ENCODE data around the gene EXOC7. TPM values are rescaled to one million over a fixed set of nuclear protein-coding genes. Genes with fewer than 3 reads are reported as not detected.

EXOC7 gene
- total and polyA plus RNA-seq, 7 experiments from 2014 or later: 46.6 to 204 (median 121) TPM

GRCh38 chr17:76075364-76076145, 28.0 kb downstream of the EXOC7 start:
- no peak for ATAC-seq
- H3K36me3 Mint-ChIP-seq: peaks cover 0 to 5% (median 4%) of the 10 kb centered on the region in 5 donors
- H3K27me3 Mint-ChIP-seq: peaks cover 17 to 62% (median 28%) of the 10 kb centered on the region in 5 donors
- Histone ChIP-seq H3K27ac (ENCODE audit: low read depth, low read length) (no peak overlapping the region), H3K36me3 (ENCODE audit: control insufficient read depth in 2 of 3, insufficient read depth in 3 of 3, low read length in 3 of 3) (peaks cover 0 to 7% (median 0%) of the 10 kb centered on the region in 3 experiments), H3K27me3 (ENCODE audit: control insufficient read depth in 2 of 2, insufficient read depth in 2 of 2, low read length in 2 of 2) (peaks cover 13 to 14% of the 10 kb centered on the region in 2 donors), H3K4me3 (ENCODE audit: low read length) (peak overlapping the region; percentile 53), H3K9me3 (ENCODE audit: control insufficient read depth in 2 of 3, low read length in 3 of 3) (no peaks in the 10 kb centered on the region), H3K4me1 (ENCODE audit: control insufficient read depth in 2 of 2, insufficient read depth in 2 of 2, low read length in 2 of 2) (peaks cover 10 to 47% of the 10 kb centered on the region in 2 donors)
- DNase-seq: peak in 2 of 9 donors; percentile 34 to 37
- CTCF ChIA-PET: no interaction called here
- H3K4me1 Mint-ChIP-seq: peaks cover 32 to 72% (median 57%) of the 10 kb centered on the region in 7 donors
- POLR2A ChIA-PET: interaction anchor here (0.6 to 3.5 kb wide), 6 partner anchors 9 to 829 kb away, joined by 3 to 12 read pairs (median 4); partner anchors contain the start of gene EXOC7
- H3K27ac Mint-ChIP-seq: peak overlapping the region in 8 of 9 donors; percentile 14 to 96 (median 69)
- intact Hi-C loops (cut with micrococcal nuclease): loop anchor here in 1 of 2 donors (10.0 kb wide), 1 partner anchor 1879 kb away; the partner anchor contains the start of gene TNRC6C
- peak overlapping the region; percentile 82 to 95 (median 86) for H3K4me3 Mint-ChIP-seq
- H3K9me3 Mint-ChIP-seq: no peaks in the 10 kb centered on the region

GRCh38 chr17:76074390-76075363, 28.9 kb downstream of the EXOC7 start, which contains the start of gene GALR2:
GALR2 (plus strand) TSS chr17:76074781; CDS start chr17:76074884, 103 bp downstream.
- Mint-ChIP-seq H3K27me3 (peaks cover 17 to 59% (median 28%) of the 10 kb centered on the region in 5 donors), H3K9me3 (no peaks in the 10 kb centered on the region), H3K36me3 (peaks cover 0 to 5% (median 4%) of the 10 kb centered on the region in 5 donors), H3K4me3 (peak within 1 kb of the TSS; percentile 78 to 97 (median 84)), H3K27ac (peak within 1 kb of the TSS in 8 of 9 donors; percentile 14 to 96 (median 69)), H3K4me1 (peaks cover 33 to 74% (median 59%) of the 10 kb centered on the region in 7 donors)
- H3K4me3 ChIP-seq (ENCODE audit: low read length): peak within 1 kb of the TSS; percentile 53
- H3K36me3 ChIP-seq (ENCODE audit: control insufficient read depth in 2 of 3, insufficient read depth in 3 of 3, low read length in 3 of 3): peaks cover 0 to 7% (median 0%) of the 10 kb centered on the region in 3 experiments
- intact Hi-C loops (cut with micrococcal nuclease): loop anchor here in 1 of 2 donors (10.0 kb wide), 1 partner anchor 1880 kb away; the partner anchor contains the start of gene TNRC6C
- peaks cover 13 to 14% of the 10 kb centered on the region in 2 donors for H3K27me3 ChIP-seq (ENCODE audit: control insufficient read depth in 2 of 2, insufficient read depth in 2 of 2, low read length in 2 of 2)
- ChIA-PET POLR2A (interaction anchor here (0.8 to 3.5 kb wide), 4 partner anchors 9 to 29 kb away, joined by 3 to 12 read pairs (median 4); partner anchors contain the start of gene EXOC7), CTCF (no interaction called here)
- H3K27ac ChIP-seq (ENCODE audit: low read depth, low read length): no peak within 1 kb of the TSS
- ATAC-seq (no peak), DNase-seq (peak in 1 of 9 donors; percentile 25)
- H3K9me3 ChIP-seq (ENCODE audit: control insufficient read depth in 2 of 3, low read length in 3 of 3): no peaks in the 10 kb centered on the region
- H3K4me1 ChIP-seq (ENCODE audit: control insufficient read depth in 2 of 2, insufficient read depth in 2 of 2, low read length in 2 of 2): peaks cover 10 to 50% of the 10 kb centered on the region in 2 donors

GRCh38 chr17:76072148-76072858, 31.3 kb downstream of the EXOC7 start, which contains the start of gene SRP68:
SRP68 (minus strand) TSS chr17:76072517; CDS start chr17:76072491, 26 bp downstream.
- ChIA-PET POLR2A (interaction anchor here (0.6 to 2.7 kb wide), 4 partner anchors 43 to 444 kb away, joined by 3 to 11 read pairs (median 4); no protein-coding TSS in a partner anchor), CTCF (interaction anchor here (1.5 kb wide), 1 partner anchor 58 kb away, joined by 4 read pairs; no protein-coding TSS in a partner anchor)
- Histone ChIP-seq H3K27me3 (ENCODE audit: control insufficient read depth in 2 of 2, insufficient read depth in 2 of 2, low read length in 2 of 2) (peaks cover 13 to 14% of the 10 kb centered on the region in 2 donors), H3K4me3 (ENCODE audit: low read length) (peak within 1 kb of the TSS; percentile 89), H3K36me3 (ENCODE audit: control insufficient read depth in 2 of 3, insufficient read depth in 3 of 3, low read length in 3 of 3) (peaks cover 0 to 21% (median 3%) of the 10 kb centered on the region in 3 experiments), H3K9me3 (ENCODE audit: control insufficient read depth in 2 of 3, low read length in 3 of 3) (no peaks in the 10 kb centered on the region), H3K4me1 (ENCODE audit: control insufficient read depth in 2 of 2, insufficient read depth in 2 of 2, low read length in 2 of 2) (peaks cover 10 to 37% of the 10 kb centered on the region in 2 donors), H3K27ac (ENCODE audit: low read depth, low read length) (peak within 1 kb of the TSS; percentile 93)
- DNase-seq: peak; percentile 63 to 86 (median 74)
- Mint-ChIP-seq H3K9me3 (no peaks in the 10 kb centered on the region), H3K27me3 (peaks cover 17 to 37% (median 24%) of the 10 kb centered on the region in 5 donors), H3K27ac (peak within 1 kb of the TSS; percentile 90 to 98 (median 95)), H3K4me3 (peak within 1 kb of the TSS; percentile 85 to 98 (median 97)), H3K4me1 (peaks cover 21 to 62% (median 52%) of the 10 kb centered on the region in 7 donors), H3K36me3 (peaks cover 0 to 8% (median 5%) of the 10 kb centered on the region in 5 donors)
- peak; percentile 92 for ATAC-seq
- intact Hi-C loops (cut with micrococcal nuclease): loop anchor here (1.0 to 10.0 kb wide), 6 partner anchors 20 to 1882 kb away; partner anchors contain the start of genes EXOC7 (in 1 of the 2) and TNRC6C (in 1 of the 2)

GRCh38 chr17:76071531-76072147, 31.9 kb downstream of the EXOC7 start:
- Mint-ChIP-seq H3K36me3 (peaks cover 4 to 12% (median 5%) of the 10 kb centered on the region in 5 donors), H3K9me3 (no peaks in the 10 kb centered on the region), H3K27ac (peak overlapping the region; percentile 90 to 98 (median 95)), H3K4me3 (peak overlapping the region; percentile 85 to 98 (median 97)), H3K4me1 (peaks cover 14 to 55% (median 45%) of the 10 kb centered on the region in 7 donors), H3K27me3 (peaks cover 12 to 30% (median 17%) of the 10 kb centered on the region in 5 donors)
- Histone ChIP-seq H3K4me1 (ENCODE audit: control insufficient read depth in 2 of 2, insufficient read depth in 2 of 2, low read length in 2 of 2) (peaks cover 10 to 30% of the 10 kb centered on the region in 2 donors), H3K27me3 (ENCODE audit: control insufficient read depth in 2 of 2, insufficient read depth in 2 of 2, low read length in 2 of 2) (peaks cover 13 to 14% of the 10 kb centered on the region in 2 donors), H3K4me3 (ENCODE audit: low read length) (peak overlapping the region; percentile 89), H3K9me3 (ENCODE audit: control insufficient read depth in 2 of 3, low read length in 3 of 3) (no peaks in the 10 kb centered on the region), H3K36me3 (ENCODE audit: control insufficient read depth in 2 of 3, insufficient read depth in 3 of 3, low read length in 3 of 3) (peaks cover 3 to 27% (median 10%) of the 10 kb centered on the region in 3 experiments), H3K27ac (ENCODE audit: low read depth, low read length) (peak overlapping the region; percentile 93)
- POLR2A ChIA-PET: interaction anchor here (0.7 to 2.7 kb wide), 6 partner anchors 9 to 444 kb away, joined by 3 to 11 read pairs (median 4); no protein-coding TSS in a partner anchor
- DNase-seq: peak in 3 of 9 donors; percentile 27 to 46 (median 34)
- ATAC-seq: no peak
- intact Hi-C loops (cut with micrococcal nuclease): loop anchor here (1.0 to 10.0 kb wide), 6 partner anchors 19 to 1883 kb away; partner anchors contain the start of genes EXOC7 (in 1 of the 2) and TNRC6C (in 1 of the 2)
- CTCF ChIA-PET: interaction anchor here (1.5 kb wide), 1 partner anchor 58 kb away, joined by 4 read pairs; no protein-coding TSS in a partner anchor

GRCh38 chr17:76065775-76066174, 37.8 kb downstream of the EXOC7 start:
- Mint-ChIP-seq H3K4me1 (peaks cover 15 to 35% (median 27%) of the 10 kb centered on the region in 7 donors), H3K9me3 (no peaks in the 10 kb centered on the region), H3K4me3 (no peak overlapping the region), H3K36me3 (peaks cover 15 to 31% (median 30%) of the 10 kb centered on the region in 5 donors), H3K27me3 (no peaks in the 10 kb centered on the region), H3K27ac (peak overlapping the region; percentile 11 to 82 (median 61))
- no peak overlapping the region for H3K27ac ChIP-seq (ENCODE audit: low read depth, low read length)
- H3K9me3 ChIP-seq (ENCODE audit: control insufficient read depth in 2 of 3, low read length in 3 of 3): no peaks in the 10 kb centered on the region
- ATAC-seq (no peak), DNase-seq (no peak)
- no peaks in the 10 kb centered on the region for H3K27me3 ChIP-seq (ENCODE audit: control insufficient read depth in 2 of 2, insufficient read depth in 2 of 2, low read length in 2 of 2)
- intact Hi-C loops (cut with micrococcal nuclease): no loop called here
- peaks cover 10 to 71% (median 19%) of the 10 kb centered on the region in 3 experiments for H3K36me3 ChIP-seq (ENCODE audit: control insufficient read depth in 2 of 3, insufficient read depth in 3 of 3, low read length in 3 of 3)
- no peak overlapping the region for H3K4me3 ChIP-seq (ENCODE audit: low read length)
- ChIA-PET CTCF (interaction anchor here (0.8 to 3.0 kb wide), 2 partner anchors 51 to 55 kb away, joined by 4 to 19 read pairs; no protein-coding TSS in a partner anchor), POLR2A (interaction anchor here (0.7 to 2.2 kb wide), 5 partner anchors 9 to 201 kb away, joined by 3 to 5 read pairs (median 3); partner anchors contain the start of gene ZACN)
- H3K4me1 ChIP-seq (ENCODE audit: control insufficient read depth in 2 of 2, insufficient read depth in 2 of 2, low read length in 2 of 2): peaks cover 1 to 7% of the 10 kb centered on the region in 2 donors

Data from naive thymus-derived CD4-positive, alpha-beta T cell (primary cell).